ENCODE results near the gene UBXN2A. TPM values are rescaled to one million over a fixed set of nuclear protein-coding genes. Genes with fewer than 3 reads are reported as not detected.
"Not testable (repeated sequence)": the region's sequence is repeated elsewhere in the genome, so short reads cannot be mapped to it uniquely, and the experiment has no call there.

Gene UBXN2A
- polyA plus RNA-seq, 1 donor, result 11.7 TPM

GRCh38 chr2:24043133-24043532 lies 102.9 kb downstream of the UBXN2A start:
- peaks cover 12% of the 10 kb centered on the region for H3K36me3 ChIP-seq (ENCODE audit: control insufficient read depth, insufficient read depth, low read length)
- not testable (repeated sequence) for H3K9me3 ChIP-seq (ENCODE audit: control insufficient read depth, low read depth, low read length); H3K4me1 ChIP-seq (ENCODE audit: control insufficient read depth, insufficient read depth, low read length); DNase-seq; H3K27ac ChIP-seq (ENCODE audit: low read length); H3K4me3 ChIP-seq (ENCODE audit: low read length); H3K27me3 ChIP-seq (ENCODE audit: control insufficient read depth, insufficient read depth, low read length)
- no CpG with 5 or more reads among the region's 6 CpGs for WGBS (ENCODE audit: insufficient coverage, low lambda C conversion rate)

- Histone ChIP-seq H3K27me3 (ENCODE audit: control insufficient read depth, insufficient read depth, low read length) (peaks cover 21% of the 10 kb centered on the region), H3K4me1 (ENCODE audit: control insufficient read depth, insufficient read depth, low read length) (peaks cover 8% of the 10 kb centered on the region), H3K9me3 (ENCODE audit: control insufficient read depth, low read depth, low read length) (no peaks in the 10 kb centered on the region), H3K36me3 (ENCODE audit: control insufficient read depth, insufficient read depth, low read length) (no peaks in the 10 kb centered on the region), H3K27ac (ENCODE audit: low read length) (no peak overlapping the region), H3K4me3 (ENCODE audit: low read length) (no peak overlapping the region)
- WGBS (ENCODE audit: insufficient coverage, low lambda C conversion rate), result 100% methylated on average over 3 of the region's 11 CpGs
- peak in 1 of 2 donors; percentile 53 for DNase-seq
These were observed 105.5 kb downstream of the UBXN2A start for GRCh38 chr2:24045511-24046508.

- Histone ChIP-seq H3K9me3 (ENCODE audit: control insufficient read depth, low read depth, low read length) (no peaks in the 10 kb centered on the region), H3K27me3 (ENCODE audit: control insufficient read depth, insufficient read depth, low read length) (peaks cover 21% of the 10 kb centered on the region), H3K4me3 (ENCODE audit: low read length) (peak overlapping the region; percentile 70), H3K27ac (ENCODE audit: low read length) (no peak overlapping the region), H3K4me1 (ENCODE audit: control insufficient read depth, insufficient read depth, low read length) (peaks cover 8% of the 10 kb centered on the region), H3K36me3 (ENCODE audit: control insufficient read depth, insufficient read depth, low read length) (no peaks in the 10 kb centered on the region)
- DNase-seq, result no peak
- WGBS (ENCODE audit: insufficient coverage, low lambda C conversion rate), result 0% methylated on average over 2 of the region's 2 CpGs
These were observed 106.3 kb downstream of the UBXN2A start for GRCh38 chr2:24046599-24046929.

GRCh38 chr2:24046930-24047702 lies 106.9 kb downstream of the UBXN2A start, which contains the start of gene WDCP:
Gene WDCP (minus strand): TSS chr2:24047391. CDS start chr2:24039494, 7,897 bp downstream.
- Histone ChIP-seq H3K36me3 (ENCODE audit: control insufficient read depth, insufficient read depth, low read length) (no peaks in the 10 kb centered on the region), H3K4me3 (ENCODE audit: low read length) (peak within 1 kb of the TSS; percentile 70), H3K4me1 (ENCODE audit: control insufficient read depth, insufficient read depth, low read length) (peaks cover 8% of the 10 kb centered on the region), H3K9me3 (ENCODE audit: control insufficient read depth, low read depth, low read length) (no peaks in the 10 kb centered on the region), H3K27me3 (ENCODE audit: control insufficient read depth, insufficient read depth, low read length) (peaks cover 21% of the 10 kb centered on the region), H3K27ac (ENCODE audit: low read length) (peak within 1 kb of the TSS; percentile 14)
- WGBS (ENCODE audit: insufficient coverage, low lambda C conversion rate), result no CpG with 5 or more reads among the region's 38 CpGs
- peak; percentile 95 to 97 for DNase-seq

GRCh38 chr2:24047703-24048033 lies 107.4 kb downstream of the UBXN2A start:
- H3K4me3 ChIP-seq (ENCODE audit: low read length), result no peak overlapping the region
- DNase-seq, result no peak
- H3K4me1 ChIP-seq (ENCODE audit: control insufficient read depth, insufficient read depth, low read length), result peaks cover 8% of the 10 kb centered on the region
- no peaks in the 10 kb centered on the region for H3K9me3 ChIP-seq (ENCODE audit: control insufficient read depth, low read depth, low read length)
- no CpG with 5 or more reads among the region's 8 CpGs for WGBS (ENCODE audit: insufficient coverage, low lambda C conversion rate)
- peaks cover 21% of the 10 kb centered on the region for H3K27me3 ChIP-seq (ENCODE audit: control insufficient read depth, insufficient read depth, low read length)
- no peaks in the 10 kb centered on the region for H3K36me3 ChIP-seq (ENCODE audit: control insufficient read depth, insufficient read depth, low read length)
- H3K27ac ChIP-seq (ENCODE audit: low read length), result no peak overlapping the region

- no CpG with 5 or more reads among the region's 23 CpGs for WGBS (ENCODE audit: insufficient coverage, low lambda C conversion rate)
- Histone ChIP-seq H3K4me3 (ENCODE audit: low read length) (peak overlapping the region; percentile 31), H3K27me3 (ENCODE audit: control insufficient read depth, insufficient read depth, low read length) (peaks cover 21% of the 10 kb centered on the region), H3K36me3 (ENCODE audit: control insufficient read depth, insufficient read depth, low read length) (no peaks in the 10 kb centered on the region), H3K4me1 (ENCODE audit: control insufficient read depth, insufficient read depth, low read length) (peaks cover 8% of the 10 kb centered on the region), H3K9me3 (ENCODE audit: control insufficient read depth, low read depth, low read length) (no peaks in the 10 kb centered on the region), H3K27ac (ENCODE audit: low read length) (no peak overlapping the region)
- DNase-seq, result no peak
These were observed 108.7 kb downstream of the UBXN2A start for GRCh38 chr2:24048769-24049484.

- H3K27me3 ChIP-seq (ENCODE audit: control insufficient read depth, insufficient read depth, low read length), result peaks cover 21% of the 10 kb centered on the region
- peak; percentile 26 to 60 for DNase-seq
- WGBS (ENCODE audit: insufficient coverage, low lambda C conversion rate), result no CpG with 5 or more reads among the region's 52 CpGs
- peaks cover 8% of the 10 kb centered on the region for H3K4me1 ChIP-seq (ENCODE audit: control insufficient read depth, insufficient read depth, low read length)
- peak within 1 kb of the TSS; percentile 50 for H3K4me3 ChIP-seq (ENCODE audit: low read length)
- H3K9me3 ChIP-seq (ENCODE audit: control insufficient read depth, low read depth, low read length), result no peaks in the 10 kb centered on the region
- no peaks in the 10 kb centered on the region for H3K36me3 ChIP-seq (ENCODE audit: control insufficient read depth, insufficient read depth, low read length)
- H3K27ac ChIP-seq (ENCODE audit: low read length), result peak within 1 kb of the TSS; percentile 6
These were observed 109.3 kb downstream of the UBXN2A start, which contains the start of gene FKBP1B for GRCh38 chr2:24049485-24050021. Gene FKBP1B (plus strand): TSS chr2:24049741. CDS start chr2:24049850, 109 bp downstream.

- Histone ChIP-seq H3K27ac (ENCODE audit: low read length) (peak overlapping the region; percentile 6), H3K9me3 (ENCODE audit: control insufficient read depth, low read depth, low read length) (no peaks in the 10 kb centered on the region), H3K4me1 (ENCODE audit: control insufficient read depth, insufficient read depth, low read length) (peaks cover 8% of the 10 kb centered on the region), H3K36me3 (ENCODE audit: control insufficient read depth, insufficient read depth, low read length) (no peaks in the 10 kb centered on the region), H3K4me3 (ENCODE audit: low read length) (peak overlapping the region; percentile 50), H3K27me3 (ENCODE audit: control insufficient read depth, insufficient read depth, low read length) (peaks cover 21% of the 10 kb centered on the region)
- WGBS (ENCODE audit: insufficient coverage, low lambda C conversion rate), result 83% methylated on average over 2 of the region's 47 CpGs
- peak in 1 of 2 donors; percentile 24 for DNase-seq
These were observed 110.0 kb downstream of the UBXN2A start for GRCh38 chr2:24050041-24050979.

GRCh38 chr2:24051833-24052232 lies 111.6 kb downstream of the UBXN2A start:
- Histone ChIP-seq H3K36me3 (ENCODE audit: control insufficient read depth, insufficient read depth, low read length) (no peaks in the 10 kb centered on the region), H3K4me3 (ENCODE audit: low read length) (no peak overlapping the region), H3K27me3 (ENCODE audit: control insufficient read depth, insufficient read depth, low read length) (peaks cover 21% of the 10 kb centered on the region), H3K4me1 (ENCODE audit: control insufficient read depth, insufficient read depth, low read length) (peaks cover 8% of the 10 kb centered on the region), H3K9me3 (ENCODE audit: control insufficient read depth, low read depth, low read length) (no peaks in the 10 kb centered on the region), H3K27ac (ENCODE audit: low read length) (no peak overlapping the region)
- WGBS (ENCODE audit: insufficient coverage, low lambda C conversion rate), result no CpG with 5 or more reads among the region's 8 CpGs
- DNase-seq, result no peak

Data from large intestine (tissue), 3 donors.